Astrocyte (in vitro differentiated cells and primary cell): ENCODE measurements around the gene SEMA4D.

Experiments used
- CTCF ChIP-seq: IDR thresholded peaks from 2 replicates; pipeline ENCODE4 v1.5.1; 2011; ENCODE audit warnings: low read depth, mild to moderate bottlenecking, inconsistent platforms, low read length, moderate library complexity; ENCODE audit not compliant: insufficient read depth
- EZH2 ChIP-seq: IDR thresholded peaks from 2 replicates; pipeline ENCODE4 v1.6.1; 2012; ENCODE audit warnings: mild to moderate bottlenecking, low read length, inconsistent platforms; ENCODE audit not compliant: insufficient read depth

DNA sequence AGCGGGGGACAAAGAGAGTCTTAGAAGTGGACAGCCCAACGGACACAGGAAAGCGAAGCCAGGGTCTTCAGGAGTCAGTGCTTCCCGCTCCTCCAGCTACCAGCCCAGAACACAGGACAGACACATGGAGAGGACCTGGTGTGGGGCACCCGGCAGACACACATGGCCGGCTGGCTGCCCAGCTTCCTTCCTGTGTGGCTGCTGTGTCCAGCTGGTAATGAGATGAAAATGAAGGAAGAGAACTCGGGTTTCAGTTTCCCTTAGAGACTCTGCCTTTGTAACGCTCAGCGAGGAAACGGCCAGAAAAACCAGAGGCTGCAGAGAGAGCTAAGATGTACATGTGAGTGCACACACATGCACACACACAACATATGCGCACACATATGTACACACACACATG, 92.1 kb downstream of the SEMA4D start:
- no peak for TF ChIP-seq EZH2
- TF ChIP-seq CTCF, result no peak
